GM12878 (cell line): Measurements from ENCODE around the gene MT1G.

Source experiments
- EGR1 ChIP-seq, 2 experiments: IDR thresholded peaks; 1 replicate in 1 of 2; 2 replicates in 1 of 2; pipeline ENCODE4 v1.6.1; 2011 to 2012; ENCODE audit warnings: low read depth in 2 of 2, low read length in 2 of 2, borderline replicate concordance in 1 of 2, mild to moderate bottlenecking in 1 of 2, moderate library complexity in 1 of 2
- EP300 ChIP-seq, 2 experiments: fragments of 150-350 bp in 1 of 2; IDR thresholded peaks; 2 replicates each; pipeline ENCODE4 v1.6.1; 2011 to 2012; ENCODE audit warnings: low read depth in 2 of 2, low read length in 2 of 2, borderline replicate concordance in 1 of 2, improper control_type of control experiment in 1 of 2, inconsistent platforms in 1 of 2; ENCODE audit not compliant: control insufficient read depth in 1 of 2
- IKZF1 ChIP-seq: fragments of 450-650 bp; conservative IDR thresholded peaks from 2 replicates; pipeline ENCODE4 v1.6.1; 2017; ENCODE audit warnings: antibody characterized with exemption, mild to moderate bottlenecking
- KLF5 ChIP-seq: fragments of 450-650 bp; IDR thresholded peaks from 2 replicates; pipeline ENCODE4 v1.6.1; 2014; ENCODE audit warnings: mild to moderate bottlenecking; ENCODE audit not compliant: partially characterized antibody
- MYC ChIP-seq: IDR thresholded peaks from 2 replicates; pipeline ENCODE4 v1.6.1; 2011; ENCODE audit warnings: mild to moderate bottlenecking, low read length, moderate library complexity, inconsistent platforms; ENCODE audit not compliant: insufficient read depth, insufficient replicate concordance, insufficient read length, severe bottlenecking
- SP1 ChIP-seq: IDR thresholded peaks from one replicate; pipeline ENCODE4 v1.6.1; 2011; ENCODE audit warnings: low read depth, low read length
- TF ChIP-seq, protein P1 (sequence below), 3 experiments: IDR thresholded peaks in 2 of 3; conservative IDR thresholded peaks in 1 of 3; 2 replicates each; pipeline ENCODE4 v1.5.1; 2011; ENCODE audit warnings: low read depth in 3 of 3, low read length in 3 of 3, mild to moderate bottlenecking in 3 of 3, control low read depth in 2 of 3, moderate library complexity in 2 of 3, inconsistent platforms in 1 of 3, mixed read lengths in 1 of 3; ENCODE audit not compliant: control insufficient read depth in 2 of 3, insufficient read depth in 1 of 3; ENCODE audit errors: extremely low read depth in 1 of 3
- TF ChIP-seq, protein P2 (sequence below): fragments of 450-650 bp; IDR thresholded peaks from 2 replicates; pipeline ENCODE4 v1.6.1; 2018; ENCODE audit warnings: borderline replicate concordance, mild to moderate bottlenecking; ENCODE audit not compliant: partially characterized antibody
- TF ChIP-seq, protein P3 (sequence below): fragments of 450-650 bp; IDR thresholded peaks from 2 replicates; pipeline ENCODE4 v1.6.1; 2016; ENCODE audit warnings: mild to moderate bottlenecking, moderate library complexity, borderline replicate concordance
- TF ChIP-seq, protein P4 (sequence below): IDR thresholded peaks from 2 replicates; pipeline ENCODE4 v1.6.1; 2011; ENCODE audit warnings: low read depth, low read length, improper control_type of control experiment, borderline replicate concordance
- TF ChIP-seq, protein P5 (sequence below): fragments of 450-650 bp; IDR thresholded peaks from 2 replicates; pipeline ENCODE4 v1.6.1; 2016; ENCODE audit warnings: mild to moderate bottlenecking
- TF ChIP-seq, protein P6 (sequence below): fragments of 450-650 bp; IDR thresholded peaks from 2 replicates; pipeline ENCODE4 v1.6.1; 2017; ENCODE audit warnings: mild to moderate bottlenecking

DNA sequence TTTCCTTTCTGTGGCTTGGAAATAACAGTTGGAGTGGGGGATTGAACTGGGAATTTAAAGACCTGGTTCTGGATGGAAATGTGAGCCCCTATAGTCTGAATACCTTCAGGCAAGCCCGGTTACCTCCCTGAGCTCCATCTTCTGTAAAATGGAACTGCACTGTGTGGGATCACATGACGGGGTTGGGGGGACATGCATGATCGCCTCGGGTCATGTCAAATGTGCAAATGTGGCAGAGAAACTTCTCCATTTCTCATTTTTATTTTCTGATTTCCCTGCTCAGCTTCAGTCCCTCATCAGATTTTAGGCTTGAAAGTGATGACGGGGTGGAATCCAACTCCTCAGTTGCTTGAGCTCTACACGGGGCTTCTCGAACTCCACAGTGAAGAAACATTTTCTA, 14.6 kb downstream of the MT1G start:
- TF ChIP-seq KLF5: no peak
- TF ChIP-seq SP1: no peak
- TF ChIP-seq, protein P1, sequence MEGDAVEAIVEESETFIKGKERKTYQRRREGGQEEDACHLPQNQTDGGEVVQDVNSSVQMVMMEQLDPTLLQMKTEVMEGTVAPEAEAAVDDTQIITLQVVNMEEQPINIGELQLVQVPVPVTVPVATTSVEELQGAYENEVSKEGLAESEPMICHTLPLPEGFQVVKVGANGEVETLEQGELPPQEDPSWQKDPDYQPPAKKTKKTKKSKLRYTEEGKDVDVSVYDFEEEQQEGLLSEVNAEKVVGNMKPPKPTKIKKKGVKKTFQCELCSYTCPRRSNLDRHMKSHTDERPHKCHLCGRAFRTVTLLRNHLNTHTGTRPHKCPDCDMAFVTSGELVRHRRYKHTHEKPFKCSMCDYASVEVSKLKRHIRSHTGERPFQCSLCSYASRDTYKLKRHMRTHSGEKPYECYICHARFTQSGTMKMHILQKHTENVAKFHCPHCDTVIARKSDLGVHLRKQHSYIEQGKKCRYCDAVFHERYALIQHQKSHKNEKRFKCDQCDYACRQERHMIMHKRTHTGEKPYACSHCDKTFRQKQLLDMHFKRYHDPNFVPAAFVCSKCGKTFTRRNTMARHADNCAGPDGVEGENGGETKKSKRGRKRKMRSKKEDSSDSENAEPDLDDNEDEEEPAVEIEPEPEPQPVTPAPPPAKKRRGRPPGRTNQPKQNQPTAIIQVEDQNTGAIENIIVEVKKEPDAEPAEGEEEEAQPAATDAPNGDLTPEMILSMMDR (IDR thresholded peaks at IDR 0.05 in 2 of 3, conservative IDR thresholded peaks at IDR 0.05 in 1 of 3; ENCODE audit: control insufficient read depth in 2 of 3, extremely low read depth in 1 of 3, insufficient read depth in 1 of 3, low read depth in 3 of 3, low read length in 3 of 3): no peak
- TF ChIP-seq, protein P2, sequence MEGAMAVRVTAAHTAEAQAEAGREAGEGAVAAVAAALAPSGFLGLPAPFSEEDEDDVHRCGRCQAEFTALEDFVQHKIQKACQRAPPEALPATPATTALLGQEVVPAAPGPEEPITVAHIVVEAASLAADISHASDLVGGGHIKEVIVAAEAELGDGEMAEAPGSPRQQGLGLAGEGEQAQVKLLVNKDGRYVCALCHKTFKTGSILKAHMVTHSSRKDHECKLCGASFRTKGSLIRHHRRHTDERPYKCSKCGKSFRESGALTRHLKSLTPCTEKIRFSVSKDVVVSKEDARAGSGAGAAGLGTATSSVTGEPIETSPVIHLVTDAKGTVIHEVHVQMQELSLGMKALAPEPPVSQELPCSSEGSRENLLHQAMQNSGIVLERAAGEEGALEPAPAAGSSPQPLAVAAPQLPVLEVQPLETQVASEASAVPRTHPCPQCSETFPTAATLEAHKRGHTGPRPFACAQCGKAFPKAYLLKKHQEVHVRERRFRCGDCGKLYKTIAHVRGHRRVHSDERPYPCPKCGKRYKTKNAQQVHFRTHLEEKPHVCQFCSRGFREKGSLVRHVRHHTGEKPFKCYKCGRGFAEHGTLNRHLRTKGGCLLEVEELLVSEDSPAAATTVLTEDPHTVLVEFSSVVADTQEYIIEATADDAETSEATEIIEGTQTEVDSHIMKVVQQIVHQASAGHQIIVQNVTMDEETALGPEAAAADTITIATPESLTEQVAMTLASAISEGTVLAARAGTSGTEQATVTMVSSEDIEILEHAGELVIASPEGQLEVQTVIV: no peak
- TF ChIP-seq, protein P3, sequence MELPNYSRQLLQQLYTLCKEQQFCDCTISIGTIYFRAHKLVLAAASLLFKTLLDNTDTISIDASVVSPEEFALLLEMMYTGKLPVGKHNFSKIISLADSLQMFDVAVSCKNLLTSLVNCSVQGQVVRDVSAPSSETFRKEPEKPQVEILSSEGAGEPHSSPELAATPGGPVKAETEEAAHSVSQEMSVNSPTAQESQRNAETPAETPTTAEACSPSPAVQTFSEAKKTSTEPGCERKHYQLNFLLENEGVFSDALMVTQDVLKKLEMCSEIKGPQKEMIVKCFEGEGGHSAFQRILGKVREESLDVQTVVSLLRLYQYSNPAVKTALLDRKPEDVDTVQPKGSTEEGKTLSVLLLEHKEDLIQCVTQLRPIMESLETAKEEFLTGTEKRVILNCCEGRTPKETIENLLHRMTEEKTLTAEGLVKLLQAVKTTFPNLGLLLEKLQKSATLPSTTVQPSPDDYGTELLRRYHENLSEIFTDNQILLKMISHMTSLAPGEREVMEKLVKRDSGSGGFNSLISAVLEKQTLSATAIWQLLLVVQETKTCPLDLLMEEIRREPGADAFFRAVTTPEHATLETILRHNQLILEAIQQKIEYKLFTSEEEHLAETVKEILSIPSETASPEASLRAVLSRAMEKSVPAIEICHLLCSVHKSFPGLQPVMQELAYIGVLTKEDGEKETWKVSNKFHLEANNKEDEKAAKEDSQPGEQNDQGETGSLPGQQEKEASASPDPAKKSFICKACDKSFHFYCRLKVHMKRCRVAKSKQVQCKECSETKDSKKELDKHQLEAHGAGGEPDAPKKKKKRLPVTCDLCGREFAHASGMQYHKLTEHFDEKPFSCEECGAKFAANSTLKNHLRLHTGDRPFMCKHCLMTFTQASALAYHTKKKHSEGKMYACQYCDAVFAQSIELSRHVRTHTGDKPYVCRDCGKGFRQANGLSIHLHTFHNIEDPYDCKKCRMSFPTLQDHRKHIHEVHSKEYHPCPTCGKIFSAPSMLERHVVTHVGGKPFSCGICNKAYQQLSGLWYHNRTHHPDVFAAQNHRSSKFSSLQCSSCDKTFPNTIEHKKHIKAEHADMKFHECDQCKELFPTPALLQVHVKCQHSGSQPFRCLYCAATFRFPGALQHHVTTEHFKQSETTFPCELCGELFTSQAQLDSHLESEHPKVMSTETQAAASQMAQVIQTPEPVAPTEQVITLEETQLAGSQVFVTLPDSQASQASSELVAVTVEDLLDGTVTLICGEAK: no peak
- no peak for TF ChIP-seq EP300 (IDR thresholded peaks at IDR 0.05; ENCODE audit: borderline replicate concordance in 1 of 2, control insufficient read depth in 1 of 2, low read depth in 2 of 2, low read length in 2 of 2)
- TF ChIP-seq, protein P4, sequence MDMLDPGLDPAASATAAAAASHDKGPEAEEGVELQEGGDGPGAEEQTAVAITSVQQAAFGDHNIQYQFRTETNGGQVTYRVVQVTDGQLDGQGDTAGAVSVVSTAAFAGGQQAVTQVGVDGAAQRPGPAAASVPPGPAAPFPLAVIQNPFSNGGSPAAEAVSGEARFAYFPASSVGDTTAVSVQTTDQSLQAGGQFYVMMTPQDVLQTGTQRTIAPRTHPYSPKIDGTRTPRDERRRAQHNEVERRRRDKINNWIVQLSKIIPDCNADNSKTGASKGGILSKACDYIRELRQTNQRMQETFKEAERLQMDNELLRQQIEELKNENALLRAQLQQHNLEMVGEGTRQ: no peak
- TF ChIP-seq EGR1 (IDR thresholded peaks at IDR 0.05; ENCODE audit: borderline replicate concordance in 1 of 2, low read depth in 2 of 2, low read length in 2 of 2): no peak
- TF ChIP-seq, protein P5, sequence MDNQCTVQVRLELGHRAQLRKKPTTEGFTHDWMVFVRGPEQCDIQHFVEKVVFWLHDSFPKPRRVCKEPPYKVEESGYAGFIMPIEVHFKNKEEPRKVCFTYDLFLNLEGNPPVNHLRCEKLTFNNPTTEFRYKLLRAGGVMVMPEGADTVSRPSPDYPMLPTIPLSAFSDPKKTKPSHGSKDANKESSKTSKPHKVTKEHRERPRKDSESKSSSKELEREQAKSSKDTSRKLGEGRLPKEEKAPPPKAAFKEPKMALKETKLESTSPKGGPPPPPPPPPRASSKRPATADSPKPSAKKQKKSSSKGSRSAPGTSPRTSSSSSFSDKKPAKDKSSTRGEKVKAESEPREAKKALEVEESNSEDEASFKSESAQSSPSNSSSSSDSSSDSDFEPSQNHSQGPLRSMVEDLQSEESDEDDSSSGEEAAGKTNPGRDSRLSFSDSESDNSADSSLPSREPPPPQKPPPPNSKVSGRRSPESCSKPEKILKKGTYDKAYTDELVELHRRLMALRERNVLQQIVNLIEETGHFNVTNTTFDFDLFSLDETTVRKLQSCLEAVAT: no peak
- no peak for TF ChIP-seq MYC
- TF ChIP-seq IKZF1: no peak
- TF ChIP-seq, protein P6, sequence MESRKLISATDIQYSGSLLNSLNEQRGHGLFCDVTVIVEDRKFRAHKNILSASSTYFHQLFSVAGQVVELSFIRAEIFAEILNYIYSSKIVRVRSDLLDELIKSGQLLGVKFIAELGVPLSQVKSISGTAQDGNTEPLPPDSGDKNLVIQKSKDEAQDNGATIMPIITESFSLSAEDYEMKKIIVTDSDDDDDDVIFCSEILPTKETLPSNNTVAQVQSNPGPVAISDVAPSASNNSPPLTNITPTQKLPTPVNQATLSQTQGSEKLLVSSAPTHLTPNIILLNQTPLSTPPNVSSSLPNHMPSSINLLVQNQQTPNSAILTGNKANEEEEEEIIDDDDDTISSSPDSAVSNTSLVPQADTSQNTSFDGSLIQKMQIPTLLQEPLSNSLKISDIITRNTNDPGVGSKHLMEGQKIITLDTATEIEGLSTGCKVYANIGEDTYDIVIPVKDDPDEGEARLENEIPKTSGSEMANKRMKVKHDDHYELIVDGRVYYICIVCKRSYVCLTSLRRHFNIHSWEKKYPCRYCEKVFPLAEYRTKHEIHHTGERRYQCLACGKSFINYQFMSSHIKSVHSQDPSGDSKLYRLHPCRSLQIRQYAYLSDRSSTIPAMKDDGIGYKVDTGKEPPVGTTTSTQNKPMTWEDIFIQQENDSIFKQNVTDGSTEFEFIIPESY: no peak
